Heart left ventricle (tissue), 16 donors: ENCODE measurements around the gene SET. TPM values are rescaled to one million over a fixed set of nuclear protein-coding genes. Genes with fewer than 3 reads are reported as not detected.
A peak's percentile ranks its signal among the peaks of the same experiment; 100 is the strongest.
"Not testable (repeated sequence)": the region's sequence is repeated elsewhere in the genome, so short reads cannot be mapped to it uniquely, and the experiment has no call there.

Experiments used
- ATAC-seq, 4 donors: fragments of 200-7000 bp; cut with Tn5 transposase; one replicate each; pipeline ENCODE4 v1.9.1; 2020 to 2022; ENCODE audit warnings: moderate library complexity in 4 of 4, mild to moderate bottlenecking in 3 of 4, moderate number of reproducible peaks in 1 of 4
- DNase-seq, 5 donors: peaks; one replicate each; pipeline ENCODE4 v3.0.0-alpha.2; 2020
- H3K27ac ChIP-seq, 12 donors: fragments of 200-600 bp; sonication (generic) in 4 of 12; one replicate each; pipeline versions ENCODE4 v1.5.0 to v1.8.0; 2016 to 2022; ENCODE audit warnings: mild to moderate bottlenecking in 2 of 12
- H3K27me3 ChIP-seq, 9 donors: fragments of 200-600 bp; sonication (generic) in 2 of 9; one replicate each; pipeline versions ENCODE4 v1.5.1 to v1.8.0; 2016 to 2022; ENCODE audit warnings: mild to moderate bottlenecking in 3 of 9
- H3K36me3 ChIP-seq, 9 donors: fragments of 200-600 bp; sonication (generic) in 2 of 9; one replicate each; pipeline versions ENCODE4 v1.5.0 to v1.8.0; 2018 to 2022; ENCODE audit warnings: mild to moderate bottlenecking in 2 of 9
- H3K4me1 ChIP-seq, 12 donors: fragments of 200-600 bp; sonication (generic) in 4 of 12; one replicate each; pipeline versions ENCODE4 v1.5.0 to v1.8.0; 2016 to 2022; ENCODE audit warnings: mild to moderate bottlenecking in 3 of 12
- H3K4me3 ChIP-seq, 12 donors: fragments of 200-600 bp; sonication (generic) in 4 of 12; one replicate each; pipeline versions ENCODE4 v1.5.0 to v1.8.0; 2017 to 2022; ENCODE audit warnings: mild to moderate bottlenecking in 9 of 12, moderate library complexity in 4 of 12
- H3K9me3 ChIP-seq, 12 donors: fragments of 200-600 bp; sonication (generic) in 4 of 12; one replicate each; pipeline versions ENCODE4 v1.5.0 to v1.8.0; 2016 to 2022; ENCODE audit warnings: mild to moderate bottlenecking in 1 of 12
- CTCF ChIP-seq, 12 donors: fragments of 200-600 bp; sonication (generic) in 4 of 12; IDR thresholded peaks; one replicate each; pipeline versions ENCODE4 v1.5.0 to v1.8.0; 2018 to 2022; ENCODE audit warnings: antibody characterized with exemption in 12 of 12, mild to moderate bottlenecking in 5 of 12
- POLR2A ChIP-seq, 2 donors: fragments of 450-650 bp; IDR thresholded peaks; one replicate each; pipeline ENCODE4 v1.6.1; 2017; ENCODE audit warnings: antibody characterized with exemption in 2 of 2, mild to moderate bottlenecking in 2 of 2, moderate library complexity in 2 of 2
- WGBS, 4 donors: extraction: QIAGEN DNeasy Blood & Tissue Kit in 2 of 4; methylation state at CpG; one replicate each; pipeline versions ENCODE4 v1.1.5 to v1.1.7; 2013 to 2018; 5-methylcytosine and 5-hydroxymethylcytosine counted together
- intact Hi-C, 10 donors: fragments of 100-400 bp; cut with DNase I; formaldehyde crosslinking; loops; one replicate each; pipeline versions ENCODE4 v1.11.1 to v1.14.2; 2022
- polyA plus RNA-seq, 2 donors: library from polyadenylated mRNA; stranded (reverse); fragments of 200-250 nt; gene quantifications; one replicate each; pipeline ENCODE4 v1.2.3, GENCODE V29; 2013
- total RNA-seq, 9 donors: library from RNA; depleted of rRNA in 2 of 9; stranded (reverse); fragments of >200 nt in 2 of 9; fragmentation: NEBNext Ultra II Directional in 3 of 9; extraction: Animal tissue kit (Norgen Biotek cat#: 25700) in 3 of 9; gene quantifications; one replicate each; pipeline versions ENCODE4 v1.1.0 to v1.2.4, GENCODE V29; 2016 to 2023
- donor health status: ischemic (EF 13 %, LVEDD 7.1; RV severe dilation, severe dysfunction).
- donor health status: healthy with polysubstance abuse.
- donor health status: DM: no; HTN: yes; CAD: no.
- donor health status: DM: no; HTN: no; CAD: no.
- donor health status: ischemic (EF 25% LVEDD 6.9; RV normal size, moderate dysfunction).
- donor health status: ischemic (EF 25% LVEDD 5.7; RV mildly dilated, moderate dysfunction).
- donor health status: healthy.
- donor health status: DM: yes; HTN: yes; CAD: no.
- donor health status: ischemic (EF 35%, LVEDD 5.7; RV mildly dilated, moderate dysfunction).
- donor health status: nonischemic (EF 11% LVEDD 7.7; RV severe dilation, severe dysfunction).
- donor health status: DM: yes; HTN: yes; CAD: no.
- donor health status: PGD.
- donor health status: ischemic (EF 29% LVEDD 5.4; RV normal size, mild dysfunction).
- donor health status: nonischemic (EF 23%, LVEDD 6.1; RV moderate dilation, normal function).

Gene SET
- total and polyA plus RNA-seq, 11 donors, result 67.6 to 240 (median 203) TPM

- Histone ChIP-seq H3K9me3 (no peaks in the 10 kb centered on the region), H3K36me3 (peaks cover 2 to 68% (median 61%) of the 10 kb centered on the region in 9 donors), H3K27me3 (no peaks in the 10 kb centered on the region), H3K4me3 (no peak overlapping the region), H3K4me1 (peaks cover 5 to 15% (median 13%) of the 10 kb centered on the region in 12 donors), H3K27ac (no peak overlapping the region)
- no peak for ATAC-seq
- no peak for DNase-seq
- TF ChIP-seq CTCF (IDR thresholded peaks at IDR 0.05) (no peak), POLR2A (IDR thresholded peaks at IDR 0.05) (no peak)
- intact Hi-C loops, result no loop called here
- WGBS, 4 donors, result 80 to 88% (median 83%) methylated on average over 6 of the region's 6 CpGs
Observed at GRCh38 chr9:128694344-128694743, 5.3 kb downstream of the SET start.

GRCh38 chr9:128696923-128697707, 8.1 kb downstream of the SET start:
- Histone ChIP-seq H3K36me3 (peaks cover 2 to 53% (median 50%) of the 10 kb centered on the region in 9 donors), H3K27me3 (no peaks in the 10 kb centered on the region), H3K4me3 (no peak overlapping the region), H3K9me3 (no peaks in the 10 kb centered on the region), H3K4me1 (peaks cover 0 to 12% (median 5%) of the 10 kb centered on the region in 12 donors), H3K27ac (no peak overlapping the region)
- 76 to 79% (median 79%) methylated on average over 8 of the region's 8 CpGs for WGBS, 4 donors
- intact Hi-C loops, result no loop called here
- ATAC-seq (no peak), DNase-seq (peak in 2 of 5 donors; percentile 1 to 18)
- no peak for TF ChIP-seq POLR2A (IDR thresholded peaks at IDR 0.05)
- TF ChIP-seq CTCF (IDR thresholded peaks at IDR 0.05), result no peak

GRCh38 chr9:128699096-128699795, 10.2 kb downstream of the SET start:
- H3K9me3 ChIP-seq, H3K27me3 ChIP-seq, intact Hi-C loops, H3K27ac ChIP-seq, H3K4me3 ChIP-seq, ATAC-seq: not testable (repeated sequence)
- Histone ChIP-seq H3K4me1 (peaks cover 0 to 22% (median 6%) of the 10 kb centered on the region in 12 donors), H3K36me3 (peaks cover 0 to 31% (median 29%) of the 10 kb centered on the region in 9 donors)
- WGBS, 4 donors, result 95 to 97% (median 95%) methylated on average over 30 of the region's 30 CpGs
- DNase-seq, result peak in 2 of 5 donors; percentile 6 to 31

GRCh38 chr9:128701227-128701854, 12.3 kb downstream of the SET start:
- peak in 2 of 5 donors; percentile 30 to 33 for DNase-seq
- peak overlapping the region in 2 of 12 donors; percentile 32 to 88 for H3K27ac ChIP-seq
- no peak for ATAC-seq
- intact Hi-C loops, result loop anchor here in 2 of 10 donors (5.0 kb wide), 2 partner anchors 71 to 86 kb away; partner anchors contain the start of genes TBC1D13 (in 1 of the 2) and ZER1 (in 1 of the 2)
- WGBS, 4 donors, result 32 to 47% (median 39%) methylated on average over 10 of the region's 10 CpGs
- peaks cover 0 to 11% (median 10%) of the 10 kb centered on the region in 9 donors for H3K36me3 ChIP-seq
- H3K4me1 ChIP-seq, result peaks cover 0 to 28% (median 6%) of the 10 kb centered on the region in 12 donors
- no peak for TF ChIP-seq CTCF (IDR thresholded peaks at IDR 0.05)
- no peak for TF ChIP-seq POLR2A (IDR thresholded peaks at IDR 0.05)
- no peaks in the 10 kb centered on the region for H3K9me3 ChIP-seq
- H3K27me3 ChIP-seq, result no peaks in the 10 kb centered on the region
- peak overlapping the region in 4 of 12 donors; percentile 61 to 92 (median 73) for H3K4me3 ChIP-seq
